Peyer's patch (tissue), 4 donors: ENCODE data around the gene ADAMTS1.

ENCODE experiments used
- CTCF ChIP-seq, 6 experiments: fragments of 450-650 bp in 4 of 6; fragments of 200-600 bp in 2 of 6; sonication (generic) in 1 of 6; IDR thresholded peaks; one replicate each; pipeline ENCODE4 v1.5.1; 2017 to 2019; ENCODE audit warnings: antibody characterized with exemption in 6 of 6, mild to moderate bottlenecking in 3 of 6, moderate library complexity in 1 of 6
- POLR2A ChIP-seq, 2 donors: fragments of 450-650 bp; IDR thresholded peaks; one replicate each; pipeline ENCODE4 v1.5.1; 2017; ENCODE audit warnings: antibody characterized with exemption in 2 of 2, mild to moderate bottlenecking in 2 of 2, moderate library complexity in 2 of 2

- TF ChIP-seq POLR2A (IDR thresholded peaks at IDR 0.05) = no peak
- TF ChIP-seq CTCF (IDR thresholded peaks at IDR 0.05) = no peak
These were observed 30.0 kb downstream of the ADAMTS1 start for GRCh38 chr21:26815197-26815596.
